Lung (tissue), 12 donors: ENCODE results near the gene CCDC167. TPM values are rescaled to one million over a fixed set of nuclear protein-coding genes. Genes with fewer than 3 reads are reported as not detected.
A peak's percentile ranks its signal among the peaks of the same experiment; 100 is the strongest.
"Not testable (repeated sequence)": the region's sequence is repeated elsewhere in the genome, so short reads cannot be mapped to it uniquely, and the experiment has no call there.

ENCODE experiments used
- ATAC-seq: fragments of 200-7000 bp; cut with Tn5 transposase; one replicate; pipeline ENCODE4 v1.9.1; 2020; ENCODE audit warnings: moderate number of reproducible peaks; ENCODE audit not compliant: insufficient read depth, low FRiP score
- DNase-seq, 3 donors: peaks; one replicate each; pipeline ENCODE4 v3.0.0-alpha.2; 2013 to 2017
- H3K27ac ChIP-seq, 2 donors: one replicate each; pipeline ENCODE4 v1.5.1; 2013; ENCODE audit warnings: mild to moderate bottlenecking in 2 of 2, moderate library complexity in 2 of 2, control low read depth in 1 of 2, inconsistent platforms in 1 of 2, low read depth in 1 of 2, low read length in 1 of 2
- H3K27me3 ChIP-seq, 3 donors: one replicate each; pipeline ENCODE4 v1.5.1; 2013; ENCODE audit warnings: low read length in 2 of 3; ENCODE audit not compliant: control insufficient read depth in 3 of 3, insufficient read depth in 3 of 3
- H3K36me3 ChIP-seq, 4 donors: one replicate each; pipeline ENCODE4 v1.5.1; 2013; ENCODE audit warnings: low read length in 4 of 4, mild to moderate bottlenecking in 1 of 4, moderate library complexity in 1 of 4; ENCODE audit not compliant: control insufficient read depth in 4 of 4, insufficient read depth in 4 of 4
- H3K4me1 ChIP-seq, 5 donors: one replicate each; pipeline ENCODE4 v1.5.1; 2013; ENCODE audit warnings: low read length in 5 of 5, mild to moderate bottlenecking in 2 of 5, moderate library complexity in 1 of 5; ENCODE audit not compliant: control insufficient read depth in 5 of 5, insufficient read depth in 5 of 5
- H3K4me3 ChIP-seq: one replicate; pipeline ENCODE4 v1.5.1; 2013; ENCODE audit warnings: mild to moderate bottlenecking, control low read depth, moderate library complexity
- H3K9ac ChIP-seq, 2 donors: one replicate each; pipeline ENCODE4 v1.5.1; 2013; ENCODE audit warnings: low read length in 2 of 2, control low read depth in 1 of 2; ENCODE audit not compliant: insufficient read depth in 1 of 2
- H3K9me3 ChIP-seq, 4 donors: one replicate each; pipeline ENCODE4 v1.5.1; 2013; ENCODE audit warnings: low read length in 3 of 4, mild to moderate bottlenecking in 1 of 4, moderate library complexity in 1 of 4; ENCODE audit not compliant: control insufficient read depth in 4 of 4, insufficient read depth in 3 of 4
- WGBS, 2 donors: extraction: QIAGEN DNeasy Blood & Tissue Kit; methylation state at CpG; one replicate each; pipeline ENCODE4 v1.1.7; 2013; 5-methylcytosine and 5-hydroxymethylcytosine counted together
- polyA plus RNA-seq, 2 donors: library from polyadenylated mRNA; stranded (reverse); fragments of 200-250 nt; gene quantifications; one replicate each; pipeline ENCODE4 v1.2.1, GENCODE V29; 2013
- total RNA-seq, 2 donors: library from RNA; depleted of rRNA in 1 of 2; stranded (reverse); fragments of >200 nt in 1 of 2; gene quantifications; one replicate each; pipeline ENCODE4 v1.2.1, GENCODE V29; 2014 to 2021
- TF ChIP-seq, protein P1 (sequence below): IDR thresholded peaks from 2 replicates; pipeline ENCODE4 v1.5.1; 2012; ENCODE audit warnings: mild to moderate bottlenecking; ENCODE audit errors: control extremely low read depth, extremely low read depth
- donor health status: control.
- donor health status: control.
- donor health status: Bipolar disorder and iron deficiency.
- donor health status: healthy.
- donor health status: DM: yes; HTN: yes; CAD: no.

CCDC167 gene
- total and polyA plus RNA-seq, 4 donors = 13.4 to 54.6 (median 23.1) TPM

DNA sequence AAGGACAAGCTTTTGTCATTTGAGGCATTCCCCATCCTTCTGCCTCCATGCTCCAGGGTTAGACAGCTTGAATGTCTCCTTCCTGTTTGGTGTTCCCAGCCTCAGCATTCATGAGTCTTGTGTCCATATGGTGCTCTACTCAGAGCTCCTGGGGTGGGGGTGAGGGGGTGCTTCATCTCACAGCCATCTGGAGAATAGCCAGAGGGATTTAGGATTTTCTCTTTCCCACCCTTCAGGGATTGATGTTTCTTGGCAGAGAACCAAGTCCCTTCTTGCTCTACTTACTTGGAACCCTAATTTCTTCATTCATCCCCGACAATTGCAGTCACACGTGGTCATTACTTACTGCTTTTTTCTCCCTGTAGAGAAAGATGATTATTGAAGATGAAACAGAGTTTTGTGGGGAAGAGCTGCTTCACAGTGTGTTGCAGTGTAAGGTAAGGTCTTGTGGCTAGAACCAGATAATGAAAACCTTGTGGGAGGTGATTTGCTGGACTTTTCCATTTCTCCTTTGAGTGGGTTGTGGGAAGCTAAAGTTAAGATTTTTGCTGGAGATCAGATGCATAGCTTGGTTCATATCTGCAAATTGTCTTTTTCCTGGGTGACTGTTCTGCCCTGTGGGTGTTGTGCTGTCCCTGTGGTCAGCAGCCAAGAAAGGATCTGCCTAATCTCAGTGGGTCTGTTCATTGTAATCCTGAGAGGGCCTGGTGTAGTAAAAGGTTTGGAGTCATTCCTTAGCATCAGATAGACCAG is 48.1 kb downstream of the CCDC167 start:
- ATAC-seq = no peak

DNA sequence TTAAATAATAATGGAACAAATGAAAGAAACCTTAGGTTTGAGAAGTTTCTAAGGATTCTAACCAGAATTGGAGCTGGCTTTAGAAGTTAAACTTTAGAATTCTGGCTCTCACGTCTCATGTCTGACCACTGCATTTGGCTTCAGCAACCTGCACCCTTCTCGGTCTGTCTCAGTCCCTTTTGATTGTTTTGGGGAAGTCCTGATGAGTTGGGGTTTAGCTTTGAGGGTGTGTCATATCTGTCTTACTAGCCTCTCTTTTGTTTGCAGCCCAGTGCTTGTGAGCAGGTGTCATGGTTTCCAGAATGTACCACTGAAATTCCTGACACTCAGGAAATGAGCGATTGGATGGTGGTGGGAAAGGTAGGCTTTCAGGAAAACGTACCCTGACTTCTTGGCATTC is 49.7 kb downstream of the CCDC167 start:
- no peak overlapping the region for H3K4me3 ChIP-seq
- WGBS, 2 donors = 82 to 88% methylated on average over 4 of the region's 4 CpGs
- TF ChIP-seq, protein P1, sequence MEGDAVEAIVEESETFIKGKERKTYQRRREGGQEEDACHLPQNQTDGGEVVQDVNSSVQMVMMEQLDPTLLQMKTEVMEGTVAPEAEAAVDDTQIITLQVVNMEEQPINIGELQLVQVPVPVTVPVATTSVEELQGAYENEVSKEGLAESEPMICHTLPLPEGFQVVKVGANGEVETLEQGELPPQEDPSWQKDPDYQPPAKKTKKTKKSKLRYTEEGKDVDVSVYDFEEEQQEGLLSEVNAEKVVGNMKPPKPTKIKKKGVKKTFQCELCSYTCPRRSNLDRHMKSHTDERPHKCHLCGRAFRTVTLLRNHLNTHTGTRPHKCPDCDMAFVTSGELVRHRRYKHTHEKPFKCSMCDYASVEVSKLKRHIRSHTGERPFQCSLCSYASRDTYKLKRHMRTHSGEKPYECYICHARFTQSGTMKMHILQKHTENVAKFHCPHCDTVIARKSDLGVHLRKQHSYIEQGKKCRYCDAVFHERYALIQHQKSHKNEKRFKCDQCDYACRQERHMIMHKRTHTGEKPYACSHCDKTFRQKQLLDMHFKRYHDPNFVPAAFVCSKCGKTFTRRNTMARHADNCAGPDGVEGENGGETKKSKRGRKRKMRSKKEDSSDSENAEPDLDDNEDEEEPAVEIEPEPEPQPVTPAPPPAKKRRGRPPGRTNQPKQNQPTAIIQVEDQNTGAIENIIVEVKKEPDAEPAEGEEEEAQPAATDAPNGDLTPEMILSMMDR = no peak
- peaks cover 31 to 59% (median 37%) of the 10 kb centered on the region in 4 donors for H3K36me3 ChIP-seq
- H3K4me1 ChIP-seq = no peaks in the 10 kb centered on the region
- H3K9me3 ChIP-seq = no peaks in the 10 kb centered on the region
- H3K27me3 ChIP-seq = no peaks in the 10 kb centered on the region
- H3K9ac ChIP-seq = no peak overlapping the region
- DNase-seq (no peak), ATAC-seq (no peak)
- no peak overlapping the region for H3K27ac ChIP-seq

More for the DNA sequence above, 48.1 kb downstream of the CCDC167 start:
- WGBS, 2 donors = 83 to 85% methylated on average over 2 of the region's 2 CpGs
- peaks cover 22 to 55% (median 34%) of the 10 kb centered on the region in 4 donors for H3K36me3 ChIP-seq
- TF ChIP-seq, protein P1 = no peak
- no peaks in the 10 kb centered on the region for H3K27me3 ChIP-seq
- no peaks in the 10 kb centered on the region for H3K9me3 ChIP-seq
- H3K4me3 ChIP-seq = no peak overlapping the region
- H3K9ac ChIP-seq = no peak overlapping the region
- H3K4me1 ChIP-seq = no peaks in the 10 kb centered on the region
- no peak for DNase-seq
- no peak overlapping the region for H3K27ac ChIP-seq

DNA sequence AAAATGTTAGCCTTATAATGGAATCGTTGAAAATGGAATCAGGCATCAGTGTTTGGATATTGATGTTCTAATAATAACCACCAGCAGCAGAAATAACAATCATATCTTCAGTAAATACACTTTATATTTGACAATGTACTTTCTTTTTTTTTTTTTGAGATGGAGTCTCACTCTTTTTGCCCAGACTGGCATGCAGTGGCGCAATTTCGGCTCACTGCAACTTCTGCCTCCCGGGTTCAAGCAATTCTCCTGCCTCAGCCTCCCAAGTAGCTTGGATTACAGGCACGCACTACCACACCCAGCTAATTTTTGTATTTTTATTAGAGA is 56.5 kb downstream of the CCDC167 start:
- not testable (repeated sequence) for H3K9me3 ChIP-seq, ATAC-seq, H3K4me3 ChIP-seq, H3K9ac ChIP-seq, H3K27me3 ChIP-seq, DNase-seq
- WGBS, 2 donors = 76 to 82% methylated on average over 5 of the region's 5 CpGs
- Histone ChIP-seq H3K36me3 (peaks cover 17 to 34% (median 28%) of the 10 kb centered on the region in 4 donors), H3K4me1 (peaks cover 0 to 12% (median 0%) of the 10 kb centered on the region in 5 donors), H3K27ac (peak overlapping the region in 1 of 2 donors; percentile 17)

DNA sequence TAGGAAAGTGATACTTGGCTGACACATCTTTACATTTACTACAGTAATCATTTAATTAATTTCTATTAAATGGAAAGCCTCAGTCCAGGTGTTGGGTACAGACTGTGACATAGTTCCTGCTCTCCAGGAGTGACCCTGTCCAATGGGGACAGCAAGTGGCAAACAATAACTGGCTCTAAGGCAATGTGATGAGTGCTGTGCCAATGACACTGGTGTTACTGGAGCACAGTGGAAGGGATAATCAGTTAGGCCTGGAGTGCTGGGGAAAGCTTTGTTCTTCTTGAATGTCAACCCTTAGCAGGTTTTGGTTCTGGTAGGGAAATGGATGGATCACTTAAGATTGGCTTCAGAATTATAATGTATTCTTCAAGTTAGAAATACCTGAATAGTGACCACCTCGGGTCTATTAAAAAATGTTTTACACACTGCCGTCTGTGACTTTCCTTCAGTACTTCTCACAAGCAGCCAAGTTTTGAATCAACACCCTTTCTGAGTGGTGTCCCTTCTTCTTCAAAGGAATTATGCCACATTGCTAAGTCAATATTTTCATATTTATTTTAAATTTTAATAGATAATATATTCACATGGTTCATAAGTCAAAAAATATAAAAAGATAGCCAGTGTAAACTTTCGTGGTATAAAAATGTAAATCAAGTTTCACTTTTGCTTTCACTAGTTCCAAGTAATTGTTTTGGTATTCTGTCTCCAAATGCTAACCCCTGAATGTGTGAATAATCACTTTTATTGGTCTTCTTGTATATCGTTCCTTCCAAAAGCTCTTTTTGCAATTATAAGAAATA is 57.1 kb downstream of the CCDC167 start:
- Histone ChIP-seq H3K36me3 (peaks cover 19 to 36% (median 30%) of the 10 kb centered on the region in 4 donors), H3K27ac (peak overlapping the region; percentile 5 to 79)

More for the DNA sequence above, 57.1 kb downstream of the CCDC167 start:
- TF ChIP-seq, protein P1 = no peak
- no peak for DNase-seq
- H3K4me3 ChIP-seq = no peak overlapping the region
- H3K9ac ChIP-seq = no peak overlapping the region
- H3K9me3 ChIP-seq = no peaks in the 10 kb centered on the region
- peaks cover 0 to 12% (median 0%) of the 10 kb centered on the region in 5 donors for H3K4me1 ChIP-seq
- WGBS, 2 donors = 9 to 24% methylated on average over 4 of the region's 4 CpGs
- no peaks in the 10 kb centered on the region for H3K27me3 ChIP-seq
- no peak for ATAC-seq
